GM19463 (cell line): Measurements from ENCODE around the gene CCNJ.

ENCODE experiments used
- ATAC-seq: cut with Tn5 transposase; IDR thresholded peaks from one replicate; pipeline ENCODE4 v1.9.1; 2021; ENCODE audit warnings: mild to moderate bottlenecking, moderate library complexity; ENCODE audit not compliant: unreplicated experiment

Gene CCNJ

DNA sequence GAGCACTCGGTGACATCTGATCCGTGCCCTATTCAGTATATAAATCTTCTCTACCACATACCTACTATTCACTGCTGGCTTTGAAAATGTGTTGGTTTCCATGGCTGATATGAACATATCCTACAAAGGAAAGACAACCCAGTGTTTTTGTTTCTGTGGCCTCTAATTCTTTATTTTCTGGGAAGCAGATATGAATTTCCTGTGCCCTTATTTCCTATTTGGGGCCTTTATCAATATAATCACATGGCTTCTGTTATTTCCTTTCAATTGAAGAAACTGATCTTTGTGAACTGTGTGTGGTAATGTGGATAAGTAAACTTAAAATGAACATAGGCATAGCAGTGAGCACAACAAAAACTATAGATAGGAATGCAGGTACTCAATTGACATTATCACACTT, 10.6 kb downstream of the CCNJ start:
- ATAC-seq, result no peak

GRCh38 chr10:96056787-96057186, 13.4 kb downstream of the CCNJ start:
- ATAC-seq, result no peak

DNA sequence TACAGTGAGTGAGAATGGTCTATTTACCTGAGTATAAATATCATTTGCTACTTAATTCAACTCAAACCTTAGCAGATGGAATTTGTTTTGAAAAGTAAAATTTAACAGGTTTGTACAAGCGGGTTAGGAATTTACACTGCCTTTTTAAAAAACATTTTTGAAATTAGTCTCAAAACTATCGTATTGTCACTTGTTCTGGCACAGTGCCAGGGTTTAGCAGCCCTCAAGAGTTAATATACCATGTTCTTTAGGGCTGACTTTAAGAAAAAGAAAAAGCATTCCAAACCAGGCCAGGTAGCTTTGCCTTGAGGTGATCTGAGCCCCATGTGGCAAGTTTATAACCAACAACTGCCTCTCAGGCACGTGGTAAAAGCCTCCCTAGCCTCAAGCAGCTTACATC, 17.8 kb downstream of the CCNJ start:
- no peak for ATAC-seq

GRCh38 chr10:96072674-96073073, 29.3 kb downstream of the CCNJ start:
- no peak for ATAC-seq

- no peak for ATAC-seq
Measured at GRCh38 chr10:96073722-96074121, 30.3 kb downstream of the CCNJ start.

GRCh38 chr10:96074776-96075175, 31.4 kb downstream of the CCNJ start:
- no peak for ATAC-seq

DNA sequence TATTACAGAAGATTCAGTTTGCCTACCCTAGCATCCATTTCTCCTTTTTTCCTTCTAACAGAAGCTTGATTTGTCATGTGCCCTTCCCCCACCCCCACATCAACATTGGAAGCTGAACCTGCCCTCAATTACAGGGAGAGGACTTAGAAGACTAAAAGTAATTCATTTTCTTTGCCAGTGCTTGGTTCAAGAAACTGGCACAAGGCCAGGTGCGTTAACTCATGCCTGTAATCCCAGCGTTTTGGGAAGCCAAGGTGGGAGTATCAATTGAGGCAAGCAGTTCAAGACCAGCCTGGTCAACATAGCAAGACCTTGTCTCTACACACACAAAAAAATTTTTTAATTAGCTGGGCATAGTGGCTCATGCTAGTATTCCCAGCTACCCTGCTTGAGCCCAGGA, 32.6 kb downstream of the CCNJ start:
- no peak for ATAC-seq

DNA sequence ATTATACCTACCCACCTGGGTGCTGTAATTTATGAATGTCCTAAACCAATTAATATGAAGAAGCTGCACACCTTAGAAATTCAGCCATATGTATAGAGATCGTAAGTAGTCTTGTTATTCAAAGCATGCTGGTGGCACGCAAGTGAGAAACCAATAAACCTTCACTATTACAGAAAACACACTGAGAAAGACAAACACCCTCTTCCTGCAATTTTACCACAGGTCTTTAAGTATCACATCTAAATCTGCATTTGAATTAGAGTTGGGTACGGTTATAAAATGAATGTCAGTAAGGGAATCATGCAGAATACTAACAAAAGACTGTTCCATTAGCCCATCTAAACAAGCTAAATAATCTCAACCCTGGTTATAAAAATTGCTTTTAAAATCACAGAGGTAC, 33.8 kb downstream of the CCNJ start:
- ATAC-seq, result no peak

GRCh38 chr10:96082153-96082552, 38.8 kb downstream of the CCNJ start:
- no peak for ATAC-seq

DNA sequence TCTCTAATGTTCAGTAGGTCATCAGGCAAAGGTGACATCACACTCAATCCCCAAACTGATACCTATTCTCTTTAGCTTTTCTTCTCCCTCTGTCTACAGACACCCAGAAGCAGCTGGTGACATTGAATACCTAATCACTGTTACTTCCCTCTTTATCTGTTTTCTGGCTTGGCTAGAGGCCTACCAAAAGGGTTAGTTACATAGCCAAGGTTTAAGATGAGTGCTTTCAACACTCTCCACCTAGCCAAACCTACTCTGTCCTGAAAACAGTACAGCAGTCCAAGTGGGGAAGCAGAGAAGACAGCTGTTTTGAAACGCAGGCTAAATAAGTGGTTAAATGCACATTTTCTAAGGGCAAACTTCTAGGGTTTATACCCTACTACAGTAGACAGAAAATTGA, 39.4 kb downstream of the CCNJ start:
- ATAC-seq, result no peak

GRCh38 chr10:96089116-96089515, 45.7 kb downstream of the CCNJ start:
- ATAC-seq, result no peak

DNA sequence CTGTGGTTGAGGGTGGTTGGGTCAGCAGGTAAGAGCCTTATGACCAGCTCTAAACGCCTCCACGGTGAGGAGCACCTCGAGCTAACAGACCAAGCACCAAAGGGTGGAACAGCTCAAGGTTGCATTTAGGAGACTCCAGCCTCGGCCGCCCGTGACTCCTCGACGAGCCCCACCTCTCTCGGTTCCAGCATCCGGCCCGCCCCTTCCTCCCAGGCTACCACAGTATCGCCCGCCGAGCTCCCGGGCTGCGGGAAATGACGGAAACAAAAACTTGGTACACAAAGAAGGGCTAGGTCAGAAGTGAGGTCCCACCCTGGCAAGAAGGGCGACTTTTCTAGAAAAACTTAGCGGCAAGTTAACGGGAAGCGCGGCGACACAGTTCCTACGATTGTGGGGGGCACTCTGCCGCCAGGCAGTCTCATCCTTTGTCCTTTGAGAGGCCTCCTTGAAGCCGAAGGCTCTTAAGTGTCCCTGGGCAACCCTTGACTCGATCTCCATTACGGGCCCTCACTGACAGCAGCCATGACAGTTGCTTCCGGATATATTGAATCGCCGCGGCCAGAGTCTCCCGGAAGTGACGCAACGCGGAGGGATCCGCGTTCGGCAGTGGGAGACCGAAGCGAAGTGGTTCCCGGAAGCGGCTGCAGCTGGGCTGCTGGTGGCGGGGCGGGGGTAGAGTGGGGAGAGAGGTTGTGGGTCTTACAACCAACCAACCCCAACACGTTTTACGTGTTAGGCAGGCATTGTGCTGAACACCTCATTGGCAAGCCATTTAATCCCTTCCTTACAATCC, 46.5 kb downstream of the CCNJ start:
- ATAC-seq, result peak; percentile 86

- ATAC-seq, result no peak
Measured at GRCh38 chr10:96090463-96090800, 47.0 kb downstream of the CCNJ start.

- ATAC-seq, result no peak
Measured at GRCh38 chr10:96092999-96093767, 49.8 kb downstream of the CCNJ start.

DNA sequence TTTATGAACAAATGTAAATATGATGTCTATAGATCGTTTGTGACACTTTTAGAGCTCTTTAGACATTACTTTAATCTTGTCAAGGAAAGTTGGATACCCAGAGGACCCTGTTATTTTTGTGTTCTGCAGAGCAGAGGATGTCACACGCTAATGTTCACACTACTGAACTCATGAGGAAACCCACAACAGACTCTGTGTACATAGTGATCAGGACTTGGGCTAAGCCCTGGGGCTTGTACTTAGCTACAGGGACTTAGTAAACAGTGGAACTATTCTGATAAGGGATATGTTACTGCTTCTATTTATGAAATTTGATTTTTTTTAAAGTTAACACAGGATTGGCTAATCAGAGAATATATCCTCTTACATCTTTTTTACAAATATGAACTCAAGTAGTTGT, 50.6 kb downstream of the CCNJ start:
- ATAC-seq, result no peak

GRCh38 chr10:96096958-96097357, 53.6 kb downstream of the CCNJ start:
- no peak for ATAC-seq

DNA sequence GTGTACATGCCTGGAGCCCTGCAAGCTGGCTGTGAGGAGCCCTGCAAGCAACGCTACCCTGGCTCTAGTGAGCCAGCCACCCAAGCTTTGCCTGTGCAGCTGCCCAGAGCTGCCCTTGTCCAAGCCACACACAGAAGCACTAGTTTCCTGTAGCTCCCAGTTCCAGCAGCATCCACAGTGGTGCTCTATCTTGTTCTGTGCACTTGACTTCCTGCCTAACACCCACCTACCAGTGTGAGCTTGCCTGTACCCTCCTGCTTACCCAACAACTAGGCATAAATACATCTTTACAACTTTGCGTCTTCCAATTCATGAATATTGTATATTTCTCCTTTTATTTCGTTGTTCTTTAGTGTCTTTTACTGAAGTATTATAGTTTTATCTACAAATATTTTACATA, 54.5 kb downstream of the CCNJ start:
- ATAC-seq, result no peak

- no peak for ATAC-seq
Measured at GRCh38 chr10:96107623-96108038, 64.2 kb downstream of the CCNJ start.
